Stimulated activated CD8-positive, alpha-beta memory T cell treated with anti-CD3 and anti-CD28 coated beads, Interleukin-12 subunit alpha, Interleukin-12 subunit beta, amount 100 ng/mL, for 24 hours (primary cell): ENCODE measurements around the gene C20orf141.
"Not testable (repeated sequence)": the region's sequence is repeated elsewhere in the genome, so short reads cannot be mapped to it uniquely, and the experiment has no call there.

Source experiments
- DNase-seq: peaks from one replicate; pipeline ENCODE4 v3.0.0-alpha.2; 2020; ENCODE audit errors: extremely low read depth

Gene C20orf141

GRCh38 chr20:2799688-2800520, 14.9 kb upstream of the C20orf141 start:
- no peak for DNase-seq

GRCh38 chr20:2800521-2801285, 14.1 kb upstream of the C20orf141 start, which contains the start of gene CPXM1:
Gene CPXM1, minus strand, starts transcription at chr20:2800627. Its CDS starts 55 bp downstream, at chr20:2800572.
- no peak for DNase-seq

- DNase-seq: no peak
These were observed 13.5 kb upstream of the C20orf141 start for GRCh38 chr20:2801286-2801728.

- no peak for DNase-seq
These were observed 10.6 kb upstream of the C20orf141 start for GRCh38 chr20:2804041-2804828.

GRCh38 chr20:2804852-2805688, 9.7 kb upstream of the C20orf141 start:
- no peak for DNase-seq

GRCh38 chr20:2805689-2806350, 9.0 kb upstream of the C20orf141 start:
- no peak for DNase-seq

- DNase-seq: no peak
These were observed 8.5 kb upstream of the C20orf141 start for GRCh38 chr20:2806351-2806701.

GRCh38 chr20:2807019-2807418, 7.8 kb upstream of the C20orf141 start:
- no peak for DNase-seq

GRCh38 chr20:2807929-2808328, 6.9 kb upstream of the C20orf141 start:
- not testable (repeated sequence) for DNase-seq

GRCh38 chr20:2809690-2810089, 5.1 kb upstream of the C20orf141 start:
- no peak for DNase-seq

GRCh38 chr20:2812189-2812588, 2.6 kb upstream of the C20orf141 start:
- no peak for DNase-seq

- DNase-seq: no peak
These were observed 711 bp upstream of the C20orf141 start for GRCh38 chr20:2814076-2814475.

- no peak for DNase-seq
These were observed 584 bp downstream of the C20orf141 start for GRCh38 chr20:2815242-2815900.

GRCh38 chr20:2816030-2816582, 1.3 kb downstream of the C20orf141 start, which contains the start of gene TMEM239:
Gene TMEM239, plus strand, starts transcription at chr20:2816364. Its CDS starts 191 bp downstream, at chr20:2816555.
- no peak for DNase-seq

- no peak for DNase-seq
These were observed 2.0 kb downstream of the C20orf141 start for GRCh38 chr20:2816583-2817340.

GRCh38 chr20:2817341-2817726, 2.5 kb downstream of the C20orf141 start:
- DNase-seq: no peak

GRCh38 chr20:2817891-2818595, 3.3 kb downstream of the C20orf141 start:
- DNase-seq: no peak
